Lower leg skin (tissue), 3 donors: Measurements from ENCODE around the gene BNIP5.

Experiments used
- POLR2A ChIP-seq, 2 donors: fragments of 450-650 bp; IDR thresholded peaks; one replicate each; pipeline ENCODE4 v1.6.1; 2016 to 2017; ENCODE audit warnings: antibody characterized with exemption in 2 of 2, mild to moderate bottlenecking in 1 of 2, moderate library complexity in 1 of 2
- TF ChIP-seq, protein P1 (sequence below), 3 donors: fragments of 450-650 bp; IDR thresholded peaks; one replicate each; pipeline ENCODE4 v1.5.1; 2016; ENCODE audit warnings: antibody characterized with exemption in 3 of 3, mild to moderate bottlenecking in 3 of 3, moderate library complexity in 2 of 3

DNA sequence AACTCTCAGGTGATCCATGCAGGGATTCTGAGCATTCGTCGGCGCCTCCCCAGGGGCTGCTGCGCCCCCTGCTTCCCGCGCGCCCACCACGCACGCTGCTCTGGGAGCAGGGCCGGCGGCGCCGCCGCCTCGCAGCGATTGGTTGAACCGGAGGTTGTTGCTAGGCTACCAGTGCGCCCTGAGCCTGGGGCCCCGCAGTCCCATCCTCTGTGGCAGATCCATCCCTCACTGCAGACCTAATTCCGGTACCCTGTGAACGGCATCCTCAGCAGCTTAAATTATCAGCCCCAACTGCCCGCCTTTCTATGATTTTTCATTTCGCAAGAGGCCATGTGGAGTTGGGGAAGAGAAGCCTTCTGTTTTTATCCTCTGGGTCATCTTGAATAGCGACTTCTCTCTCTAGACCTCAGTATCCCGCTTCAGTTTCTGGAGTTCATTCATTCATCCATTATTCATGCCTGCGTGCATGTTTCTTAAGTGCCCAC lies 51.5 kb downstream of the BNIP5 start:
- TF ChIP-seq, protein P1, sequence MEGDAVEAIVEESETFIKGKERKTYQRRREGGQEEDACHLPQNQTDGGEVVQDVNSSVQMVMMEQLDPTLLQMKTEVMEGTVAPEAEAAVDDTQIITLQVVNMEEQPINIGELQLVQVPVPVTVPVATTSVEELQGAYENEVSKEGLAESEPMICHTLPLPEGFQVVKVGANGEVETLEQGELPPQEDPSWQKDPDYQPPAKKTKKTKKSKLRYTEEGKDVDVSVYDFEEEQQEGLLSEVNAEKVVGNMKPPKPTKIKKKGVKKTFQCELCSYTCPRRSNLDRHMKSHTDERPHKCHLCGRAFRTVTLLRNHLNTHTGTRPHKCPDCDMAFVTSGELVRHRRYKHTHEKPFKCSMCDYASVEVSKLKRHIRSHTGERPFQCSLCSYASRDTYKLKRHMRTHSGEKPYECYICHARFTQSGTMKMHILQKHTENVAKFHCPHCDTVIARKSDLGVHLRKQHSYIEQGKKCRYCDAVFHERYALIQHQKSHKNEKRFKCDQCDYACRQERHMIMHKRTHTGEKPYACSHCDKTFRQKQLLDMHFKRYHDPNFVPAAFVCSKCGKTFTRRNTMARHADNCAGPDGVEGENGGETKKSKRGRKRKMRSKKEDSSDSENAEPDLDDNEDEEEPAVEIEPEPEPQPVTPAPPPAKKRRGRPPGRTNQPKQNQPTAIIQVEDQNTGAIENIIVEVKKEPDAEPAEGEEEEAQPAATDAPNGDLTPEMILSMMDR (IDR thresholded peaks at IDR 0.05) = no peak
- TF ChIP-seq POLR2A (IDR thresholded peaks at IDR 0.05) = no peak
